ENCODE data around the gene HSD11B1L. TPM values are rescaled to one million over a fixed set of nuclear protein-coding genes. Genes with fewer than 3 reads are reported as not detected.

Gene HSD11B1L
- total RNA-seq, 2 donors from 2014 or later, result 10.3 to 12.6 TPM

DNA sequence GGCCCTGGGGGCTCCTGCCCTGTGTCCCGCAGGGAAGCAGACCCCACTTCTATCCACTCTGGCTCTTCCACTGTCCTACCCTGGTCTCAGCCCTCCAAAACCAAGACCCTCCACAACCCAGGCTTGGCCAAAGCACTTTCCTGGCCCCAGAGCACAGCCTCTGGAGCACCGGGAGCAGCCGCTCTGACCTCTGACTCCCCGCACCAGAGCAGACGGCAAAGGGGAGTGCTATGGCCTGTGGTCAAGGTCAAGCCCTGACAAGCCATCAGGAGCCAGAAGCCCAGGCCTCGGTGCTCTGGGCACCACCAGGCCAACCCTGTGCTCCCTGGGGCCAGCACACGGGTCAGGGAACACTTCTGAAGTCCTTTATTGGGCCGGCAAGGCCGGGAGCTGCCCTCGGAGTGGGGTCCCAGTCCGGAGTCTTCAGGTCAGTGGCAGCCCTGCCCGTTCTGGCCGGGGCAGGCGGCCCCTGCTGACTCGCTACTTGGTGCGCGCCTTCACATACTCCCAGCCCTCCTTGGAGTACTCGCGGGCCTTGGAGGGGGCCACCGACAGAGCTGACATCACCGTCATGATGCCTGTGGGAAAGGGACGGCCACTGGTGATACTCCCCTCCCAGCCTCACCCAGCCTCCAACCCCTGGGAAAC is 2.6 kb upstream of the HSD11B1L start:
- peaks cover 12% of the 10 kb centered on the region for H3K36me3 ChIP-seq
- no peaks in the 10 kb centered on the region for H3K27me3 ChIP-seq
- peaks cover 0 to 27% of the 10 kb centered on the region in 2 donors for H3K4me1 ChIP-seq
- TF ChIP-seq, protein P1, sequence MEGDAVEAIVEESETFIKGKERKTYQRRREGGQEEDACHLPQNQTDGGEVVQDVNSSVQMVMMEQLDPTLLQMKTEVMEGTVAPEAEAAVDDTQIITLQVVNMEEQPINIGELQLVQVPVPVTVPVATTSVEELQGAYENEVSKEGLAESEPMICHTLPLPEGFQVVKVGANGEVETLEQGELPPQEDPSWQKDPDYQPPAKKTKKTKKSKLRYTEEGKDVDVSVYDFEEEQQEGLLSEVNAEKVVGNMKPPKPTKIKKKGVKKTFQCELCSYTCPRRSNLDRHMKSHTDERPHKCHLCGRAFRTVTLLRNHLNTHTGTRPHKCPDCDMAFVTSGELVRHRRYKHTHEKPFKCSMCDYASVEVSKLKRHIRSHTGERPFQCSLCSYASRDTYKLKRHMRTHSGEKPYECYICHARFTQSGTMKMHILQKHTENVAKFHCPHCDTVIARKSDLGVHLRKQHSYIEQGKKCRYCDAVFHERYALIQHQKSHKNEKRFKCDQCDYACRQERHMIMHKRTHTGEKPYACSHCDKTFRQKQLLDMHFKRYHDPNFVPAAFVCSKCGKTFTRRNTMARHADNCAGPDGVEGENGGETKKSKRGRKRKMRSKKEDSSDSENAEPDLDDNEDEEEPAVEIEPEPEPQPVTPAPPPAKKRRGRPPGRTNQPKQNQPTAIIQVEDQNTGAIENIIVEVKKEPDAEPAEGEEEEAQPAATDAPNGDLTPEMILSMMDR (IDR thresholded peaks at IDR 0.05), result no peak
- H3K27ac ChIP-seq, result no peak overlapping the region
- DNase-seq (ENCODE audit: low spot score), result no peak
- no peak overlapping the region for H3K4me3 ChIP-seq
- H3K9me3 ChIP-seq, result no peaks in the 10 kb centered on the region

DNA sequence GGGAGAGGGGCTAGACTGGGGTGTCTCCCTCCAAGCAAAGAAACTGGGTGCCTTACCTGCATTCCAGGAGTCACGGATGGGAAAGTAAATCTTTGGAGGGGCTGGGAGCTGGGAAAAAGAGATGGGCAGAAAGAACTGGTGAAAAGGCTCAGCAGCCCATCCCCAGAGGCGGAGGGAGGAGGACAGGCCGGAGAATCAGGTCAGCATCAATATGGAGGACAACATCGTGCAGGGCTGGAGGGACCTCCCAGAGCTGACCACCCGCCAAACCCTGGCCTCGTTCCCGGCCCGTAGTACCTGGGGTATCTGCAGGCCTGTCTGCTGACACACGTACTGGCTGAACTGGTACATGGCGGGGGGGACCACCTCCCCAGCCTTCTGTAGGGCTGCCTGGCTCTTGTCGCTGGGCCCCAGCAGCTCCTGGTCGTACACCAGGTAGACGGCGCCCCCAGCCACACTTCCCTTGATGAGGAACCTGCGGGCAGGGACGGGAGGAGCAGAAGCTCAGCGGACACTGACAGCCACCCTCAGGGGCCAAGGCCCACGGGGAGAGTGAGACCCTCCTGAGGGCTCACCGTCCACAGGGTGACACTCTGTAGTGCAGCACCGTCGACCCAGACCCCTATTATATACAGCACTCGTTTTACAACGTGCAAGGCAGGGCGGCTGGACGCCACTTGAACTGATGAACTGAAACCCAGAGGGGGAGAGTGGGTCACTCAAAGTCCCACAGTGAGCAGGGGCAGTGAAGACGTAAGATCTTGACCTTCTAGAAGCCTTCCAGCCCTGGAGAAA is 1.3 kb upstream of the HSD11B1L start:
- Histone ChIP-seq H3K36me3 (peaks cover 12% of the 10 kb centered on the region), H3K4me3 (peak overlapping the region; percentile 90 to 92), H3K27me3 (no peaks in the 10 kb centered on the region), H3K9me3 (no peaks in the 10 kb centered on the region), H3K4me1 (peaks cover 0 to 27% of the 10 kb centered on the region in 2 donors), H3K27ac (peak overlapping the region; percentile 91 to 95)
- TF ChIP-seq, protein P1 (IDR thresholded peaks at IDR 0.05), result no peak
- DNase-seq (ENCODE audit: low spot score), result no peak

DNA sequence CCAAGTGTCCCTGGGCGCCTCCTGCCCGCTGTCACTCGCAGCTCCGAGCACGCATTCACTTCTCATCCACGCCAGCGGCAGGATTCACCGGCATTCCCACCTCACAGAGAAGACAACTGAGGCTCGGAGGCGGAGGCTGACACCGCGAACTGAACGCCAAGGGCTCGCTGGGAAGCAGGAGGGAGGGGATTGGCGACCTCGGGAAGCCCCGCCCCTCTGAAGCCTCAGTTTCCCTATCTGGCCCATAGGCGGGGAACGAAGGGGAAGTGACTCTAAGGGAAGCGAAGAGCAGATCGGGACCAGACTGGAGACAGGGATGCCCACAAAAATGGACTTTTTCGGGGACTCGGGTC is 767 bp upstream of the HSD11B1L start:
- peak overlapping the region; percentile 91 to 95 for H3K27ac ChIP-seq
- TF ChIP-seq, protein P1 (IDR thresholded peaks at IDR 0.05), result no peak
- H3K27me3 ChIP-seq, result no peaks in the 10 kb centered on the region
- no peak for DNase-seq (ENCODE audit: low spot score)
- peak overlapping the region; percentile 90 to 92 for H3K4me3 ChIP-seq
- H3K4me1 ChIP-seq, result peaks cover 0 to 27% of the 10 kb centered on the region in 2 donors
- H3K9me3 ChIP-seq, result no peaks in the 10 kb centered on the region
- H3K36me3 ChIP-seq, result peaks cover 12% of the 10 kb centered on the region

DNA sequence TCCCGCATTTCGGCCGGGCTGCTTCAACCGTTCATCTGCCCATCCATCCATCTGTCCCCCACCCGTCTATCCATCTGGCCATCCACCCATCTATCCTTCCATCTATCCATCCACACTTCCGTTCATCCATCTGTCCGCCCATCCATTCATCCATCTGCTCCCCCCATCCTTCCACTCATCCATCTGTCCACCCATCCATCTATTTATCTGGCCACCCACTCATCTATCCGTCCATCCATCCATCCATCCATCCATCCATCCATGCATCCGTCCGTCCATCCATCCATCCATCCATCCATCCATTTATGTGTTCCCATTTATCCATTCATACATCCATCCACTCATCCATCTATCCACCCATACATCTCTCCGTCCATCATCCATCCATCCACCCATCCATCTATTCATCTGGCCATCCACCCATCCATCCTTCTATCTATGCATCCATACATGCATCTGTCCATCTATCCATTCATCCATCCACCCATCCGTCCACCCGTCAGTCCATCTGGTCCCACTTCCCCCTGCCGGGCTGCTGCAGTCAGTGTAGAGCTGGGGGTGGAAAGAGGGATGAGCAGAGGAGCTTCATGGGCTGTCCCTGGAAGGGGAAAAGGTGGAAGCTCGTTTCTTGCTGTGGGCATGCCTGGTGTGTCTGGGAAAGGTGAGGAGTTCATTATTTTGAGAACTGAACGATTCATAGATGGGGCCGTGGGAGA is 722 bp downstream of the HSD11B1L start:
- DNase-seq (ENCODE audit: low spot score), result no peak
- H3K4me3 ChIP-seq, result peak overlapping the region; percentile 90 to 92
- peak overlapping the region in 1 of 2 donors; percentile 91 for H3K27ac ChIP-seq

DNA sequence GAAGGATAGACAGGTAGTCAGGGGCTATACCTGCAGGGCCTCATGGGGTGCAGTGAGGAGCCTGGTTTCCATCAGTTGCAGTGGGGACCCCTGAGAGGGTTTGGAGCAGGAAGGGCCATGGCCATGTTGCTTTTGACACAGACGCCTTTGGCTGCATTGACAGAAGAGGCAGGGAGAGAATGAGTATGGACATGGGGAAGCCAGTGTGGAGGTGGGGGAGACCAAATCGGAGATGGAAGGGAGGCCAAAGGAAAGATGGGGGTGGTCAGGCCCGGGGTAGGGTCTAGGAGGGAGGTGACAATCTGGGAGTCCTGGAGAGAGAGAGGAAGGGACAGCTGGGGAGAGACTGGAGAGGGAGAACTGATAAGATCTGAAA is 1.3 kb downstream of the HSD11B1L start:
- Histone ChIP-seq H3K4me1 (peaks cover 0 to 23% of the 10 kb centered on the region in 2 donors), H3K27ac (no peak overlapping the region), H3K9me3 (no peaks in the 10 kb centered on the region), H3K36me3 (peaks cover 12% of the 10 kb centered on the region), H3K27me3 (no peaks in the 10 kb centered on the region), H3K4me3 (no peak overlapping the region)
- no peak for DNase-seq (ENCODE audit: low spot score)
- TF ChIP-seq, protein P1 (IDR thresholded peaks at IDR 0.05), result no peak

More for the DNA sequence above, 722 bp downstream of the HSD11B1L start:
- Histone ChIP-seq H3K36me3 (peaks cover 12% of the 10 kb centered on the region), H3K9me3 (no peaks in the 10 kb centered on the region), H3K27me3 (no peaks in the 10 kb centered on the region), H3K4me1 (peaks cover 0 to 24% of the 10 kb centered on the region in 2 donors)
- TF ChIP-seq, protein P1 (IDR thresholded peaks at IDR 0.05), result no peak

Measured in right atrium auricular region (tissue), 2 donors.